HL-60/S4 treated with retinoic acid at 250 ng/mL for 4 days and 3 days (cell line): Measurements from ENCODE around the gene TEX261.
"Not testable (repeated sequence)": the region's sequence is repeated elsewhere in the genome, so short reads cannot be mapped to it uniquely, and the experiment has no call there.

ENCODE experiments used
- in situ Hi-C: fragments of 300-500 bp; cut with MboI; formaldehyde crosslinking; loops from 2 replicates; pipeline ENCODE4 v1.7.0; 2022; ENCODE audit warnings: low sequenced_read_pairs

TEX261 gene

GRCh38 chr2:71000780-71001591 is 6.3 kb upstream of the TEX261 start:
- in situ Hi-C loops, result no loop called here

- in situ Hi-C loops, result not testable (repeated sequence)
Observed at GRCh38 chr2:70999931-71000330, 5.3 kb upstream of the TEX261 start.

- in situ Hi-C loops, result no loop called here
Observed at GRCh38 chr2:70999362-70999761, 4.7 kb upstream of the TEX261 start.

- in situ Hi-C loops, result not testable (repeated sequence)
Observed at GRCh38 chr2:70998885-70999284, 4.2 kb upstream of the TEX261 start.

- in situ Hi-C loops, result no loop called here
Observed at GRCh38 chr2:70995426-70995729, 705 bp upstream of the TEX261 start.

- in situ Hi-C loops, result no loop called here
Observed at GRCh38 chr2:70994009-70994698, 519 bp downstream of the TEX261 start.

GRCh38 chr2:70992945-70993853 is 1.5 kb downstream of the TEX261 start:
- in situ Hi-C loops, result no loop called here

GRCh38 chr2:70991742-70992141 is 2.9 kb downstream of the TEX261 start:
- in situ Hi-C loops, result no loop called here

GRCh38 chr2:70991142-70991541 is 3.5 kb downstream of the TEX261 start:
- in situ Hi-C loops, result no loop called here

GRCh38 chr2:70990216-70990615 is 4.5 kb downstream of the TEX261 start:
- in situ Hi-C loops, result no loop called here

- in situ Hi-C loops, result no loop called here
Observed at GRCh38 chr2:70988726-70989648, 5.7 kb downstream of the TEX261 start.

- in situ Hi-C loops, result no loop called here
Observed at GRCh38 chr2:70988151-70988550, 6.5 kb downstream of the TEX261 start.

GRCh38 chr2:70987386-70987785 is 7.3 kb downstream of the TEX261 start:
- in situ Hi-C loops, result no loop called here

- in situ Hi-C loops, result no loop called here
Observed at GRCh38 chr2:70986499-70987189, 8.0 kb downstream of the TEX261 start.

GRCh38 chr2:70985956-70986355 is 8.7 kb downstream of the TEX261 start:
- in situ Hi-C loops, result no loop called here

GRCh38 chr2:70985283-70985688 is 9.4 kb downstream of the TEX261 start:
- in situ Hi-C loops, result no loop called here

- in situ Hi-C loops, result no loop called here
Observed at GRCh38 chr2:70984576-70985282, 9.9 kb downstream of the TEX261 start.

GRCh38 chr2:70984228-70984575 is 10.5 kb downstream of the TEX261 start:
- in situ Hi-C loops, result no loop called here

- in situ Hi-C loops, result no loop called here
Observed at GRCh38 chr2:70983506-70984227, 11.0 kb downstream of the TEX261 start.
